ENCODE results near the gene PDHB.
"Not testable (repeated sequence)": the region's sequence is repeated elsewhere in the genome, so short reads cannot be mapped to it uniquely, and the experiment has no call there.

PDHB gene

GRCh38 chr3:58437276-58437675 is 3.6 kb upstream of the PDHB start:
- not testable (repeated sequence) for DNase-seq (ENCODE audit: low read depth in 2 of 2)

GRCh38 chr3:58434990-58435389 is 1.4 kb upstream of the PDHB start:
- DNase-seq (ENCODE audit: low read depth in 2 of 2), result no peak

GRCh38 chr3:58434511-58434910 is 879 bp upstream of the PDHB start:
- no peak for DNase-seq (ENCODE audit: low read depth in 2 of 2)

GRCh38 chr3:58434168-58434504 is 504 bp upstream of the PDHB start:
- DNase-seq (ENCODE audit: low read depth in 2 of 2), result no peak

- no peak for DNase-seq (ENCODE audit: low read depth in 2 of 2)
Observed at GRCh38 chr3:58432905-58433304, 727 bp downstream of the PDHB start.

- DNase-seq (ENCODE audit: low read depth in 2 of 2), result no peak
Observed at GRCh38 chr3:58429657-58430056, 4.0 kb downstream of the PDHB start.

- DNase-seq (ENCODE audit: low read depth in 2 of 2), result no peak
Observed at GRCh38 chr3:58427661-58428361, 5.8 kb downstream of the PDHB start.

GRCh38 chr3:58425782-58426181 is 7.8 kb downstream of the PDHB start:
- DNase-seq (ENCODE audit: low read depth in 2 of 2), result no peak

- no peak for DNase-seq (ENCODE audit: low read depth in 2 of 2)
Observed at GRCh38 chr3:58424613-58425012, 9.0 kb downstream of the PDHB start.

GRCh38 chr3:58422756-58423325 is 10.8 kb downstream of the PDHB start:
- DNase-seq (ENCODE audit: low read depth in 2 of 2), result no peak

GRCh38 chr3:58421004-58421403 is 12.6 kb downstream of the PDHB start:
- no peak for DNase-seq (ENCODE audit: low read depth in 2 of 2)

GRCh38 chr3:58419780-58420507 is 13.7 kb downstream of the PDHB start:
- DNase-seq (ENCODE audit: low read depth in 2 of 2), result no peak

- no peak for DNase-seq (ENCODE audit: low read depth in 2 of 2)
Observed at GRCh38 chr3:58418227-58418626, 15.4 kb downstream of the PDHB start.

- no peak for DNase-seq (ENCODE audit: low read depth in 2 of 2)
Observed at GRCh38 chr3:58417075-58417474, 16.6 kb downstream of the PDHB start.

GRCh38 chr3:58416191-58416590 is 17.4 kb downstream of the PDHB start:
- DNase-seq (ENCODE audit: low read depth in 2 of 2), result no peak

GRCh38 chr3:58414538-58415197 is 19.0 kb downstream of the PDHB start:
- DNase-seq (ENCODE audit: low read depth in 2 of 2), result peak; percentile 11 to 23

- DNase-seq (ENCODE audit: low read depth in 2 of 2), result no peak
Observed at GRCh38 chr3:58411851-58412830, 21.5 kb downstream of the PDHB start.

- no peak for DNase-seq (ENCODE audit: low read depth in 2 of 2)
Observed at GRCh38 chr3:58411036-58411435, 22.6 kb downstream of the PDHB start.

GRCh38 chr3:58409663-58410062 is 24.0 kb downstream of the PDHB start:
- no peak for DNase-seq (ENCODE audit: low read depth in 2 of 2)

- DNase-seq (ENCODE audit: low read depth in 2 of 2), result no peak
Observed at GRCh38 chr3:58408906-58409305, 24.7 kb downstream of the PDHB start.

GRCh38 chr3:58404396-58404795 is 29.2 kb downstream of the PDHB start:
- no peak for DNase-seq (ENCODE audit: low read depth in 2 of 2)
